HCT116 (cell line): ENCODE data around the gene ARHGAP28.

Experiments
- POLR2A ChIP-seq: IDR thresholded peaks from 2 replicates; pipeline ENCODE4 v1.7.0; 2011; ENCODE audit warnings: borderline replicate concordance; ENCODE audit not compliant: insufficient read depth, insufficient read length; ENCODE audit errors: extremely low read depth
- SIN3A ChIP-seq: IDR thresholded peaks from 2 replicates; pipeline ENCODE4 v1.6.1; 2012; ENCODE audit warnings: low read depth

- TF ChIP-seq POLR2A, result no peak
- TF ChIP-seq SIN3A, result no peak
These were observed 15.4 kb downstream of the ARHGAP28 start for GRCh38 chr18:6744816-6745455.
